Measurements from ENCODE around the gene TEX264. TPM values are rescaled to one million over a fixed set of nuclear protein-coding genes. Genes with fewer than 3 reads are reported as not detected.

The TEX264 gene
- total and polyA plus RNA-seq, 2 of the 13 experiments (the other 11 are each of a cell fraction or from before 2014, with no cell fraction given): 35.2 to 52.1 TPM

- TF ChIP-seq, protein P1, sequence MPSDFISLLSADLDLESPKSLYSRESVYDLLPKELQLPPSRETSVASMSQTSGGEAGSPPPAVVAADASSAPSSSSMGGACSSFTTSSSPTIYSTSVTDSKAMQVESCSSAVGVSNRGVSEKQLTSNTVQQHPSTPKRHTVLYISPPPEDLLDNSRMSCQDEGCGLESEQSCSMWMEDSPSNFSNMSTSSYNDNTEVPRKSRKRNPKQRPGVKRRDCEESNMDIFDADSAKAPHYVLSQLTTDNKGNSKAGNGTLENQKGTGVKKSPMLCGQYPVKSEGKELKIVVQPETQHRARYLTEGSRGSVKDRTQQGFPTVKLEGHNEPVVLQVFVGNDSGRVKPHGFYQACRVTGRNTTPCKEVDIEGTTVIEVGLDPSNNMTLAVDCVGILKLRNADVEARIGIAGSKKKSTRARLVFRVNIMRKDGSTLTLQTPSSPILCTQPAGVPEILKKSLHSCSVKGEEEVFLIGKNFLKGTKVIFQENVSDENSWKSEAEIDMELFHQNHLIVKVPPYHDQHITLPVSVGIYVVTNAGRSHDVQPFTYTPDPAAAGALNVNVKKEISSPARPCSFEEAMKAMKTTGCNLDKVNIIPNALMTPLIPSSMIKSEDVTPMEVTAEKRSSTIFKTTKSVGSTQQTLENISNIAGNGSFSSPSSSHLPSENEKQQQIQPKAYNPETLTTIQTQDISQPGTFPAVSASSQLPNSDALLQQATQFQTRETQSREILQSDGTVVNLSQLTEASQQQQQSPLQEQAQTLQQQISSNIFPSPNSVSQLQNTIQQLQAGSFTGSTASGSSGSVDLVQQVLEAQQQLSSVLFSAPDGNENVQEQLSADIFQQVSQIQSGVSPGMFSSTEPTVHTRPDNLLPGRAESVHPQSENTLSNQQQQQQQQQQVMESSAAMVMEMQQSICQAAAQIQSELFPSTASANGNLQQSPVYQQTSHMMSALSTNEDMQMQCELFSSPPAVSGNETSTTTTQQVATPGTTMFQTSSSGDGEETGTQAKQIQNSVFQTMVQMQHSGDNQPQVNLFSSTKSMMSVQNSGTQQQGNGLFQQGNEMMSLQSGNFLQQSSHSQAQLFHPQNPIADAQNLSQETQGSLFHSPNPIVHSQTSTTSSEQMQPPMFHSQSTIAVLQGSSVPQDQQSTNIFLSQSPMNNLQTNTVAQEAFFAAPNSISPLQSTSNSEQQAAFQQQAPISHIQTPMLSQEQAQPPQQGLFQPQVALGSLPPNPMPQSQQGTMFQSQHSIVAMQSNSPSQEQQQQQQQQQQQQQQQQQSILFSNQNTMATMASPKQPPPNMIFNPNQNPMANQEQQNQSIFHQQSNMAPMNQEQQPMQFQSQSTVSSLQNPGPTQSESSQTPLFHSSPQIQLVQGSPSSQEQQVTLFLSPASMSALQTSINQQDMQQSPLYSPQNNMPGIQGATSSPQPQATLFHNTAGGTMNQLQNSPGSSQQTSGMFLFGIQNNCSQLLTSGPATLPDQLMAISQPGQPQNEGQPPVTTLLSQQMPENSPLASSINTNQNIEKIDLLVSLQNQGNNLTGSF (CRISPR knock-in tag; IDR thresholded peaks at IDR 0.05): no peak
- TF ChIP-seq TAF15 (IDR thresholded peaks at IDR 0.05; ENCODE audit: low read depth, low read length, poor library complexity, severe bottlenecking): no peak
- TF ChIP-seq ZNF543 (CRISPR knock-in tag; IDR thresholded peaks at IDR 0.05): no peak
- TF ChIP-seq NR2C2 (CRISPR knock-in tag; IDR thresholded peaks at IDR 0.05; ENCODE audit: borderline replicate concordance): no peak
Observed at GRCh38 chr3:51698209-51698608, 27.2 kb downstream of the TEX264 start (continued).

- no peak overlapping the region for H3K9ac ChIP-seq (ENCODE audit: insufficient read depth, low read depth, low read length)
- no peaks in the 10 kb centered on the region for H3K27me3 ChIP-seq (ENCODE audit: control insufficient read depth in 1 of 2, insufficient read depth in 2 of 2, low read length in 2 of 2)
- intact Hi-C loops (cut with micrococcal nuclease; ENCODE audit: unreplicated experiment) (no loop called here), in situ Hi-C loops (cut with HindIII; ENCODE audit: extremely low pct_ligation_motif_present, low pct_unique_long_range_greater_than_20kb) (no loop called here)
- POLR2A ChIA-PET: no interaction called here
- H3K36me3 ChIP-seq (replicated peaks in 1 of 2; ENCODE audit: control insufficient read depth in 1 of 2, insufficient read depth in 2 of 2, low read length in 2 of 2): peaks cover 16 to 34% of the 10 kb centered on the region in 2 experiments
- CTCF ChIA-PET (ENCODE audit: low intra/inter-chr PET ratio, low total read pairs): no interaction called here
- 100% methylated on average over 2 of the region's 2 CpGs for WGBS (ENCODE audit: low lambda C conversion rate)
- FAIRE-seq (no peak), DNase-seq (ENCODE audit: low spot score) (no peak), ATAC-seq (no peak)
- H3K79me2 ChIP-seq (ENCODE audit: insufficient read depth, low read length): no peaks in the 10 kb centered on the region
- BruUV-seq (replicated peaks): no TSS peak
- H2AFZ ChIP-seq (ENCODE audit: low read length): no peak overlapping the region
- no peak overlapping the region for H3K4me2 ChIP-seq (ENCODE audit: low read depth, low read length)
- H3K9me3 ChIP-seq (ENCODE audit: low read length): no peaks in the 10 kb centered on the region
- H3K4me1 ChIP-seq (ENCODE audit: insufficient read depth, low read length): no peaks in the 10 kb centered on the region
- H3K27ac ChIP-seq (ENCODE audit: extremely low read length, insufficient read depth, low read length): no peak overlapping the region
- no peak overlapping the region for H3K4me3 ChIP-seq (replicated peaks in 1 of 3; ENCODE audit: insufficient read depth in 1 of 3, low read depth in 2 of 3, low read length in 3 of 3)
- H4K20me1 ChIP-seq (ENCODE audit: insufficient read depth, low read length): peaks cover 2% of the 10 kb centered on the region; the same call in 1 of the 2 replicates
- no peak for TF ChIP-seq PBX2 (CRISPR knock-in tag; IDR thresholded peaks at IDR 0.05)
- TF ChIP-seq SNAPC5 (CRISPR knock-in tag; IDR thresholded peaks at IDR 0.05; ENCODE audit: borderline replicate concordance): no peak
- TF ChIP-seq MATR3 (CRISPR knock-in tag; IDR thresholded peaks at IDR 0.05): no peak
- no peak for TF ChIP-seq YEATS2 (CRISPR knock-in tag; IDR thresholded peaks at IDR 0.05; ENCODE audit: borderline replicate concordance)
- no peak for TF ChIP-seq PPARG (CRISPR knock-in tag; conservative IDR thresholded peaks at IDR 0.05)
- TF ChIP-seq JUN (CRISPR knock-in tag; IDR thresholded peaks at IDR 0.05): no peak
- no peak for TF ChIP-seq GABPA (IDR thresholded peaks at IDR 0.05; ENCODE audit: low read depth, low read length)
- no peak for TF ChIP-seq GABPA (CRISPR knock-in tag; IDR thresholded peaks at IDR 0.05; ENCODE audit: low read depth)
- no peak for TF ChIP-seq ZNF562 (CRISPR knock-in tag; IDR thresholded peaks at IDR 0.05; ENCODE audit: borderline replicate concordance)
Observed at GRCh38 chr3:51700403-51700802, 29.4 kb downstream of the TEX264 start.
